Measurements from ENCODE around the gene ACP7. TPM values are rescaled to one million over a fixed set of nuclear protein-coding genes. Genes with fewer than 3 reads are reported as not detected.

Gene ACP7
- total RNA-seq, 4 donors from 2014 or later, result 0.55 TPM; not detected in 3

DNA sequence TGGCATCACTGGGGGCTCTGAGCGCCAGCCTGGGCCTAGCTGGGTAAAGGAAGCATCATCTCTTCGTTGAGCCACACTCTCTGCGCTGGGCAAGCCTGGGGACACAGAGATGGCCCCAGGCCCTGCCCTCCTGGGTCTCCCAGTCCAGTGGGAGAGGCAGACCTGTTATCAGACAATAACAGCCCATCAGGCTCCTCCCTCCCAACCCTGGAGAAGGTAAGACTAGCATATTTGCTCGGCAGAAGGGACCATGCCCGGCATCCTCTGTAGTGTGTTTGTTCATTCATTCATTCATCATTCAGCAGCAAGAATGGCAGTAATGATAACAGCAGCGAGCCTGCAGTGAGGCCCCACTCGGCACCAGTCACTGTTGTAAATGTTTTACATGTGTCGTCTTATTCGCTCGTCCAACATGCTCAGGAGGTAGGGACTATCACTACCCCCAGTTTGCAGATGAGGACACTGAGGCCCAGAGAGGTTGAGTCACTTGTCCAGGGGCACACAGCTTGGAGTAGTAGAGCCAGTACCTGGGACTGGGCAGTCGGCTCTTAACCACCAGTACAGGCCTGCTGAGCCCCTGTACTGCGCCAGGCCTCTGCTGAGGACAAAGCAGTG lies 74.6 kb downstream of the ACP7 start:
- TF ChIP-seq CTCF (IDR thresholded peaks at IDR 0.05) (no peak), POLR2A (IDR thresholded peaks at IDR 0.05) (no peak)
- no peak for DNase-seq
- no peaks in the 10 kb centered on the region for H3K27me3 ChIP-seq
- H3K4me1 ChIP-seq, result peaks cover 0 to 25% of the 10 kb centered on the region in 2 donors
- no peak overlapping the region for H3K4me3 ChIP-seq
- intact Hi-C loops (cut with DNase I; ENCODE audit: low total_unique reads), result no loop called here
- H3K36me3 ChIP-seq, result no peaks in the 10 kb centered on the region
- no peaks in the 10 kb centered on the region for H3K9me3 ChIP-seq
- no peak overlapping the region for H3K27ac ChIP-seq

DNA sequence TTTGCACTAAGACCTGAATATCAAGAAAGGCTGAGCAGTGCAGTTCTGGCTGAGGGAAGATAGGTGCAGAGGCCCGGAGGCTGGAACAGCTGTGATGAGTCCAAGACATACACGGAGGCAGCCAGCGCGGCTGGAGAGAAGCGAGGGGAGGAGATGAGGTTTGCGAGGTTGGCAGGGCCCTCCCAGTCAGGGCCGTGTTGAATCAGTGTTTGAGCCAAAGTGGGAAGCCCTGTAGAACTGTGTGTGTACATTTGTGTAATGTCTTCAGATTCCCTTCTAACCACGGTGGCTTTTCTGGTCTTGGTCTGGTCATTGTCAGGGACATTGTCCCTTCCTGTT lies 76.3 kb downstream of the ACP7 start:
- Histone ChIP-seq H3K27me3 (no peaks in the 10 kb centered on the region), H3K27ac (peak overlapping the region in 1 of 2 donors; percentile 21), H3K4me1 (peaks cover 0 to 25% of the 10 kb centered on the region in 2 donors), H3K4me3 (no peak overlapping the region), H3K9me3 (no peaks in the 10 kb centered on the region), H3K36me3 (no peaks in the 10 kb centered on the region)
- DNase-seq, result peak in 1 of 2 donors; percentile 50
- intact Hi-C loops (cut with DNase I; ENCODE audit: low total_unique reads), result no loop called here
- TF ChIP-seq CTCF (IDR thresholded peaks at IDR 0.05), result no peak
- TF ChIP-seq POLR2A (IDR thresholded peaks at IDR 0.05), result no peak

Other genes starting within 250 kb of the ACP7 start
- gene HNRNPL, start 234.4 kb upstream of the ACP7 start, total RNA-seq, result 100 to 1,000 TPM in 2 of 4 donors, 10 to 100 TPM in 2; 65.8 to 353 (median 177) TPM
- 100 to 1,000 TPM in 1 of 4 donors, 1 to 10 TPM in 3; 3.3 to 308 (median 5.0) TPM for gene RINL, start 206.1 kb upstream of the ACP7 start, total RNA-seq
- 100 to 1,000 TPM in 2 of 4 donors, 10 to 100 TPM in 2; 46.0 to 171 (median 80.2) TPM for gene SIRT2, start 184.8 kb upstream of the ACP7 start, total RNA-seq
- 10 to 100 TPM in 3 of 4 donors, 1 to 10 TPM in 1; 5.2 to 37.4 (median 19.4) TPM for gene NFKBIB, start 184.4 kb upstream of the ACP7 start, total RNA-seq
- gene CCER2, start 172.2 kb upstream of the ACP7 start, total RNA-seq, result 1 to 10 TPM in 1 of 4 donors, under 1 TPM in 1, not detected in 2; 0.43 to 1.2 TPM
- gene SARS2, start 153.6 kb upstream of the ACP7 start, total RNA-seq, result 10 to 100 TPM in 2 of 4 donors, 1 to 10 TPM in 2; 1.3 to 18.4 (median 10.6) TPM
- 10 to 100 TPM; 16.9 to 83.8 (median 19.2) TPM for gene MRPS12, start 153.4 kb upstream of the ACP7 start, total RNA-seq
- 10 to 100 TPM in 3 of 4 donors, 1 to 10 TPM in 1; 3.8 to 47.6 (median 36.7) TPM for gene FBXO17, start 108.6 kb upstream of the ACP7 start, total RNA-seq
- gene FBXO27, start 51.8 kb upstream of the ACP7 start, total RNA-seq, result 10 to 100 TPM in 1 of 4 donors, 1 to 10 TPM in 3; 3.4 to 11.3 (median 7.8) TPM
- 10 to 100 TPM in 3 of 4 donors, under 1 TPM in 1; 0.26 to 57.4 (median 24.3) TPM for gene PAK4, start 41.4 kb downstream of the ACP7 start, total RNA-seq
- gene NCCRP1, start 112.6 kb downstream of the ACP7 start, total RNA-seq, result not detected
- not detected for gene SYCN, start 119.9 kb downstream of the ACP7 start, total RNA-seq
- not detected for gene IFNL3, start 160.6 kb downstream of the ACP7 start, total RNA-seq
- under 1 TPM in 1 of 4 donors, not detected in 3; 0.90 TPM for gene IFNL4, start 164.5 kb downstream of the ACP7 start, total RNA-seq
- not detected for gene IFNL2, start 184.0 kb downstream of the ACP7 start, total RNA-seq
- gene IFNL1, start 212.0 kb downstream of the ACP7 start, total RNA-seq, result not detected
- gene LRFN1, start 236.5 kb downstream of the ACP7 start, total RNA-seq, result 1 to 10 TPM in 2 of 4 donors, not detected in 2; 1.4 to 4.7 TPM